ENCODE data around the gene CDRT4. TPM values are rescaled to one million over a fixed set of nuclear protein-coding genes. Genes with fewer than 3 reads are reported as not detected.

The CDRT4 gene
- total RNA-seq, 1 experiment from 2014 or later = 6.2 TPM

- H3K9ac ChIP-seq (ENCODE audit: low read length) = no peak overlapping the region
- no TSS peak for BruUV-seq (replicated peaks)
- CTCF ChIA-PET = interaction anchor here (0.7 kb wide), 1 partner anchor 244 kb away, joined by 3 read pairs; no protein-coding TSS in a partner anchor
These were observed 34.4 kb upstream of the CDRT4 start for GRCh38 chr17:15501793-15502192.

More at GRCh38 chr17:15501793-15502192, 34.4 kb upstream of the CDRT4 start:
- H3K27ac ChIP-seq (ENCODE audit: low read depth, low read length) = no peak overlapping the region
- H4K20me1 ChIP-seq (ENCODE audit: insufficient read depth) = no peaks in the 10 kb centered on the region
- TF ChIP-seq POLR2A (IDR thresholded peaks at IDR 0.05; ENCODE audit: borderline replicate concordance, extremely low read depth, insufficient read depth, insufficient read length) (no peak), ZFX (IDR thresholded peaks at IDR 0.05) (no peak), POLR2AphosphoS5 (IDR thresholded peaks at IDR 0.05; ENCODE audit: low read depth, low read length) (no peak), MAX (IDR thresholded peaks at IDR 0.05) (no peak), CEBPB (IDR thresholded peaks at IDR 0.05; ENCODE audit: low read depth) (no peak), ZNF274 (IDR thresholded peaks at IDR 0.05; ENCODE audit: low read depth, low read length) (no peak), FOSL1 (IDR thresholded peaks at IDR 0.05; ENCODE audit: low read depth) (no peak), CBX3 (IDR thresholded peaks at IDR 0.05; ENCODE audit: low read depth) (no peak), SP1 (IDR thresholded peaks at IDR 0.05; ENCODE audit: low read depth) (no peak), TCF7L2 (IDR thresholded peaks at IDR 0.05; ENCODE audit: borderline replicate concordance, extremely low read depth, insufficient read depth, insufficient read length) (no peak), ZBTB33 (IDR thresholded peaks at IDR 0.05; ENCODE audit: extremely low read depth, insufficient replicate concordance, low read length) (no peak), SRF (IDR thresholded peaks at IDR 0.05; ENCODE audit: low read depth) (no peak), ATF3 (IDR thresholded peaks at IDR 0.05) (no peak), REST (IDR thresholded peaks at IDR 0.05; ENCODE audit: low read depth) (no peak), EZH2phosphoT487 (IDR thresholded peaks at IDR 0.05; ENCODE audit: borderline replicate concordance) (no peak), EZH2 (IDR thresholded peaks at IDR 0.05) (no peak), RAD21 (IDR thresholded peaks at IDR 0.05; ENCODE audit: low read depth) (no peak), EGR1 (IDR thresholded peaks at IDR 0.05; ENCODE audit: low read depth) (no peak)
- no peaks in the 10 kb centered on the region for H3K79me2 ChIP-seq (ENCODE audit: insufficient read depth, low read length)
- RAD21 ChIA-PET (ENCODE audit: low non-redundant PET in 1 of 2, low total read pairs in 2 of 2, uncharacterized antibody in 2 of 2, unreplicated experiment in 2 of 2) = no interaction called here
- H3K27me3 ChIP-seq (ENCODE audit: insufficient read depth, low read length) = no peaks in the 10 kb centered on the region
- peaks cover 3 to 5% of the 10 kb centered on the region in 2 experiments; a peak in 3 of 4 replicates for H3K4me1 ChIP-seq (ENCODE audit: control insufficient read depth in 1 of 2, insufficient read depth in 2 of 2, low read length in 2 of 2)
- H3K4me2 ChIP-seq (ENCODE audit: low read length) = no peak overlapping the region
- H3K36me3 ChIP-seq (ENCODE audit: control insufficient read depth in 1 of 2, insufficient read depth in 2 of 2, low read length in 2 of 2) = no peaks in the 10 kb centered on the region
- intact Hi-C loops (cut with micrococcal nuclease) = no loop called here
- ATAC-seq = no peak
- no peaks in the 10 kb centered on the region for H3K9me2 ChIP-seq (ENCODE audit: insufficient read depth)
- no peaks in the 10 kb centered on the region for H3K9me3 ChIP-seq (ENCODE audit: control insufficient read depth in 1 of 2, insufficient read depth in 1 of 2, low read depth in 1 of 2, low read length in 2 of 2)
- no peak overlapping the region for H3K4me3 ChIP-seq (replicated peaks in 1 of 2; ENCODE audit: low read depth in 1 of 2, low read length in 2 of 2)
- no peak for DNase-seq (ENCODE audit: low read depth, low spot score)
- POLR2A ChIA-PET = no interaction called here
- no peak overlapping the region for H2AFZ ChIP-seq (ENCODE audit: low read depth, low read length, poor library complexity, severe bottlenecking)

All from HCT116 (cell line).